ENCODE data around the gene FSIP1.

- TF ChIP-seq CTCF (IDR thresholded peaks at IDR 0.05) (no peak), POLR2A (IDR thresholded peaks at IDR 0.05) (no peak)
These were observed 11.3 kb upstream of the FSIP1 start for GRCh38 chr15:39793923-39794322.
